A204.1 (cell line): Measurements from ENCODE around the gene MAP7.
"Not testable (repeated sequence)": the region's sequence is repeated elsewhere in the genome, so short reads cannot be mapped to it uniquely, and the experiment has no call there.

Experiments used
- FAIRE-seq: peaks from 2 replicates; lab custom pipeline; 2012; peaks lifted over from hg19 to GRCh38; lab: Jason Lieb, UNC

The MAP7 gene

GRCh38 chr6:136466777-136467176, 83.4 kb downstream of the MAP7 start:
- no peak for FAIRE-seq

- no peak for FAIRE-seq
These were observed 84.4 kb downstream of the MAP7 start for GRCh38 chr6:136465766-136466303.

GRCh38 chr6:136464874-136465273, 85.3 kb downstream of the MAP7 start:
- no peak for FAIRE-seq

DNA sequence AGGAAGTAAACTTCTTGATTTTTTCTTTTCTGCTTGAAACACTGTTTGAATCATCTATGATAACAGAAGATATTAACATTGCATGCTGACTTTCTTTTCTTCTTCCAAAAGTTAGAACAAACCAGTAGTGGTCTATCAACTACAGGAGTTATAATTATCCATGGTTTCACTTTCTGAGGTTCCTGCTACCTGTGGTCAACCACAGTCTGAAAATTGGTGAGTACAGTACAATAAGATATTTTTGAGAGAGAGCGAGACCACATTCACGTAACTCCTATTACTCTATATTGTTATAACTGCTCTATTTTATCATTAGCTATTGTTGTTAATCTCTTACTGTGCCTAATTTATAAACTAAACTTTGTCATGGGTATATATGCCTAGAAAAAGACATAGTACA, 86.1 kb downstream of the MAP7 start:
- FAIRE-seq, result no peak

- FAIRE-seq, result no peak
These were observed 86.5 kb downstream of the MAP7 start for GRCh38 chr6:136463743-136464142.

DNA sequence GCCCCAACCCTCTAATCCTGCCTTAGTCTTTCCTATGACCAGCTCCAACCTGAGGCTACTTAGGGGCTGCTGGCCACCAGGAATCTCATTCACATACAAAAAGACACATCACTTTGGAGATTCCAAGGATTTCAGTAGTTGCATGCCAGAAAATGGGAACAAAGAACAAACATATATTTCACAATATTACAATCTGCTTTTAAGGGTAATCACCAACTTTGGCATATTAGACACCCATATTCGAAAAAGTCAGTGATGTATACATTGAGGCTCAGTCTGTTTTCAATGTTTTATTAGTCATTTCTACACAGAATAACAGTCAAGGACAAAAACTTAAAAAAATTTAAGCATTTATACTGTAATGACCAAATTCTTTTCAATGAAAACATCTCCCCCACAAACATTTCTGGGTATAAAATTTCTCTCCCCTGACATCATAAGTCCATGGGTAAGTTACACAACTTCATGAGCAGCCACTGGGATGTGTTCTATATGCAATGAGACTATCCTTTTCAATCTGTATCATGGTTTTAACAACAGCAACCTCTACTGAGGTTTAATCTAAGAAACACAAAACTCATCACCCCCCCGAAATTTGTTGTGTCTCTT, 103.5 kb downstream of the MAP7 start:
- FAIRE-seq, result no peak

DNA sequence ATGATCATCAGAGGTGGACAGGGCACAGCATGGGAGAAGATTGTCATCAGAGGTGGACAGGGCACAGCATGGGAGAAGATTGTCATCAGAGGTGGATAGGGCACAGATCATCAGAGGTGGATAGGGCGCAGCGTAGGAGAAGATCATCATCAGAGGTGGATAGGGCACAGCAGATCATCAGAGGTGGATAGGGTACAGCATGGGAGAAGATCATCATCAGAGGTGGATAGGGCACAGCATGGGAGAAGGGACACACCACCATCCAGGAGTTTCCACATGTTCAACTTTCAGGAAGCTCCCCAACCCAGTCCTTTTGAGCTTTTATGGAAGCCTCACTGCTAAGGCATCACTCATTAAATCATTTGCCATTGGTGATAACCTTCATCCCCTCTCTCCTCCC, 104.1 kb downstream of the MAP7 start:
- no peak for FAIRE-seq

GRCh38 chr6:136445063-136445462, 105.2 kb downstream of the MAP7 start:
- FAIRE-seq, result no peak

GRCh38 chr6:136440203-136440602, 110.0 kb downstream of the MAP7 start:
- no peak for FAIRE-seq

- FAIRE-seq, result no peak
These were observed 110.6 kb downstream of the MAP7 start for GRCh38 chr6:136439514-136440190.

DNA sequence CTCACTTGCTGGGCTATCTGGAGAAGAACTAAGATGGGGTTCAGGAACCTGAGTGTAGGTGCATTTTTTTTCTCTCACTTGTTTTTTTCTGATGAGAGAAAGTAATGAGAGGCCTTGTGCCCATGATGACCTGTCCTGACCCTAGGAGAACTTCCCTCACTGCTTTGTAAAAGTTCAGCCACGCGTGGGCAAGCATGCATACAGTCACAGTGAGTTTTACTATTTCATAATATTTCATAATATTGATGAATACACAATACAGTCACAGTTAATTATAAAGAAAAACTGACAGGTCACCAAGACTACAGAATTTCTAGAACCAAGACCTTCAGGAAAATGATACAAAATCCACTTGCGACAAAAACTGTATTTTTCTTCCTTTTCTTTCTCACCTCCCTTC, 111.8 kb downstream of the MAP7 start:
- FAIRE-seq, result no peak

GRCh38 chr6:136437246-136437645, 113.0 kb downstream of the MAP7 start:
- no peak for FAIRE-seq

GRCh38 chr6:136435101-136435500, 115.1 kb downstream of the MAP7 start:
- FAIRE-seq, result no peak

DNA sequence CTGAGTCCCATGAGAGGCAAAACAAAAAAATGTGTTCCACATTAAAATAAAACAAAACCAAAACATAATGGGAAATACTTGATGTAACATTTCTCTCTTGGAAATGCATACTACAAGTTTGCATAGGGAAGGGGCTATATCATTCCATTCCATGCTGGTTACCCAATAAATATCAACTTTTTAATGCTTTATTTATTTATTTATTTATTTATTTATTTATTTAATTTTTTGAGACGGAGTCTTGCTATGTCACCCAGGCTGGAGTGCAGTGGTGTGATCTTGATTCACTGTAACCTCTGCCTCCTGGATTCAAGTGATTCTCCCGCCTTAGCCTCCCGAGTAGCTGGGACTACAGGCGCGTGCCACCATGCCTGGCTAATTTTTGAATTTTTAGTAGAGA, 118.9 kb downstream of the MAP7 start:
- not testable (repeated sequence) for FAIRE-seq

DNA sequence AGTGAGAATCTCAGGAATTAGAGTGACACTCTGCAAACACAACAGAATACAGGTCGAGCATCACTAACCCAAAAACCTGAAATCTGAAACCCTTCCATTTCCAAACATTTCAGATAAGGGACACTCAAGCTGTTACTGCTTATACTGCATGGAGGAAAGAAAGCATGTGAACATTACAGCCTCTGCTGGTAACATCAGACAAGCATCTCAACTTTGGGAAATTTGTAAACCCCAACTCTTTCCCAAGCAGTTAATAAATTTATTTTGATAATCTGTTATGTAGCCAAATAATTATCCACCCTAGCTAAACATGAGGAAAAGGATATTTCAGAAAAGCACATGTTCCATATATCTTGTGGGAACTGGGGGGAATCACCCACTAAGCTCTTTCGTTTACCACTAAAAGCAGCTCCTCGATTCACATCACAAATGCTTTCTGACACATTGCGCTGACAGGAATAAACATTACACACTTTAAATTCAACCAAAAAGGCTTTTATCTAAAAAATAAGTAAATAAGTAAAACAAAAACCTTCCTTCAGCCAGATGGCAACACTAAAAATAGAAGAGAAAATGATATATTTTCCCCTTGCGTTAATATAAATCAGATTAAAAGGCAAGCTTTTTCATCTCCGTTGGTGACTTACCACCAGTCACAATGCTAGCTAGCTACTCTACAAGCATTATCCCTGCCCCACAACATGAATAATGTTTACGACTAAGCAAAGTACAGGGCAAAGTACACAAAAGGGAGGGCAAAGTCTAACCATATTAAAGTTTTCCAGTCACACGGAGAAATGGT, 120.8 kb downstream of the MAP7 start:
- FAIRE-seq, result no peak

DNA sequence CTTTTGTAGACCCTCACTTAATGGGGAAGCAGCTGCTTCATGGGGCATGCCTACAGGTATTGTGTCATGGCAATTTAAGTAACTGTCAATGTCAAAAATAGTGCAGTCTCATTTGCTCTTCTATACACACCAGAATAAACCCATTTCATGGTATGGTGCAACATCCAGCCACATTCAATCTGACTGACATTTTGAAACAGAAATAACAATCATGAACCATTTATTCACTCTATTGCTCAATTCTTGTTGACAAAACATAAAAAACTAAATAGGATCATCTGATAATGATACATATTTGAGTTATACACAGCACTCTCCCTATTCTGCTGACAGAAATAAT, 122.9 kb downstream of the MAP7 start:
- FAIRE-seq, result no peak

DNA sequence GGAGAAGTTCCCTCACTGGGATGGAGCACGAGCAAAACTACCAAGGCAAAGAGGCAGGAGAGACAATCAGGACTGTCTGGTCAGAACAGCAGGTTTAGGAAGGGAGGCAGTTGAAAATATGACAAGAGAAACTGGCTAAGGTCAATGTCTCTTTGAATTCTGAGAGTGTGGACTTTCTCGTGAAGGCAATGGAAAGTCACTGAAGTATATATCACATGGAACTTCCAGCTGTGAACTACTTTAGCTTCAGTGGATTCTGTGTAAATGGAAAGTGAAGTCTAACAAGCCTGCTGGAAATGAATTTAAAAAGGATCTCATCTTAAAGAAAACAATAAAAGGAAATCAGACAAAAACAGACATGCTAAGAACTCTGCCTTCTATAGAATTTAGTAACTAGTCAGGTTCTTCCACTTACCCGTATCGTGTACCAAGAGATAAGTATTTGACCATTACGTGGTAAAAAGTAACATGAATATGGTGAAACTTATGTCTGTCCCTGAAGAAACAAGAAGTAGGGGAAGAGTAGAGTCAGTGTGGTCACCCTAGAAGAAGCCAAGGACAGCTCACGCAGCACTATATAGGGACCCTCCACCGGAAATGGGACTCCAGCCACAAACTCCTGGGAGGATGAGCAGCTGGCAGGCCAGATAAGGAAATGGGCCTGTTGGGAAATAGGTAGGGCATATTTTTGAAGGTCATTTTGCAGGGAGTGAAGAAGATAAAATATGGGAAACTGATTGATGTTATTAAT, 123.4 kb downstream of the MAP7 start:
- FAIRE-seq, result no peak

- no peak for FAIRE-seq
These were observed 124.4 kb downstream of the MAP7 start for GRCh38 chr6:136425793-136426192.

DNA sequence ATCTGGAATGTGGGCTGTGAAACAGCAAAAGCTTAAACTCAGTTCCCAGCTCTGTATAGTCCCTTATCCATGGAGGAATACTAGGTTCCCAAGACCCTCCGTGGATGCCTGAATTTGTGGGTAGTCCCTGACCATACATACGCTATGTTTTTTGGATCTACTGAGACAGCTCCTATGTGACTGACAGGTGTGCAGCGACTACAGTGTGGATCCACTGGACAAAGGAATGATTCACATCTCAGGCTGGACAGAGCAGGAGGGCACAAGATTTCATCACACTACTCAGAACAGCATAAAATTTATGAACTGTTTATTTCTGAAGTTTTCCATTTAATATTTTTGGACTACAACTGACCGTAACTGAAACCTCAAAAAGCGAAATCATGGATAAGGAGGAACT, 125.3 kb downstream of the MAP7 start:
- no peak for FAIRE-seq

DNA sequence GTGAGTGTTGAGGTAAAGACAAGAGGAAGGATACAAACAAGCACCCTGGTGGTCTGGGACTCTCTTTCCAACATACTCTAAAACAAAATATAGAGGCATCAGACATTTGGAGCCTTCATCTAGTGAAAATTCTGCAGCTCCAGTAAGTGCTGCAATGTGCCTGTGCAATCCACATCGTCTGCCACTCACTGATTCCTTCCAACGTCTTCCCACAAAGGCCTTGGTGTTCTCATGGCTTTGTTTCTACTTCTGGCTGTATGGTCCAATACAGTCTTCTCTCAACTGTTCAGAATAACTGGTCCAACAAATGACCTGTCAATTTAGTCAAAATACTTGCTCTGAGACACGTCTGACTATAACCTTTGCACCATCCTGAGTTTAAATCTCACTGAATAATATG, 125.8 kb downstream of the MAP7 start:
- FAIRE-seq, result no peak

DNA sequence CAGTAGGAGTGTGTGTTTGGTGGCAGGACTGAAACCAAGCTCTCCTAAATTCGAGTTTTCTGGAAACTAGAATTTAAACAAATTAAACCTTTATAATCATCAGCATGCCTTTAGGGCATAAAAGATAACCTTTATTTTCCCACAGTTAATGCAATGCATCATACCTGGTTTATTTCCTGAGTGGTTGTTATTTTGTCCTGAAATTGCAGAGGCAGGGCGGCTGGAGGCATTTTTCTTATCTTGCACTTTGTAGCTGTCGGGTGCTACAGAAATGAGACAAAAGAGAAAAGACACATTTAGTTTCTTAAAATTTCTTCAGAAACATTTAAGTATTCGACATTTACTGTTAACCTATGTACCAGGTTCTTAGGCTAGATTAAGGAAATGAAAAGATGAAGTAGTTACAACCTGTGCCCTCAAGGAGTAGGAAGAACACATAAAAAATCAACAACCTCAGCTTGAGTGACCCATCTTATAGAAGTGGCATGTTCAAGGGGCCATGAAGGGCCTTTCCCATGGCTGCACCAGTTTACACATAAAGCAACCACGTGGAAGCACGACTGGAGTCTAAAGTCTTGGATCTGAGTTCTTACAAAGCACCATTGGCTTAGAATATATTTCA, 128.6 kb downstream of the MAP7 start:
- FAIRE-seq, result no peak

- no peak for FAIRE-seq
These were observed 129.4 kb downstream of the MAP7 start for GRCh38 chr6:136420853-136421252.
